Left colon (tissue), 2 donors: ENCODE data around the gene SCARB2. TPM values are rescaled to one million over a fixed set of nuclear protein-coding genes. Genes with fewer than 3 reads are reported as not detected.

Source experiments
- ATAC-seq: fragments of 200-7000 bp; cut with Tn5 transposase; one replicate; pipeline ENCODE4 v1.9.1; 2020; ENCODE audit warnings: mild to moderate bottlenecking, moderate library complexity
- DNase-seq, 2 donors: peaks; one replicate each; pipeline ENCODE4 v3.0.0-alpha.2; 2020
- intact Hi-C, 2 donors: fragments of 100-400 bp; cut with DNase I in 1 of 2; cut with micrococcal nuclease in 1 of 2; formaldehyde crosslinking; loops; one replicate each; pipeline versions ENCODE4 v1.11.2 to v1.14.0; 2022; cut with DNase I, micrococcal nuclease
- total RNA-seq, 2 donors: library from RNA; stranded (reverse); fragmentation: NEBNext Ultra II Directional; extraction: Animal tissue kit (Norgen Biotek cat#: 25700); gene quantifications; one replicate each; pipeline ENCODE4 v1.2.1, GENCODE V29; 2021
- donor health status: DM: no; HTN: no; CAD: no.
- donor health status: DM: yes; HTN: yes; CAD: no.

The SCARB2 gene
- total RNA-seq, 2 donors from 2014 or later, result 176 to 179 TPM

DNA sequence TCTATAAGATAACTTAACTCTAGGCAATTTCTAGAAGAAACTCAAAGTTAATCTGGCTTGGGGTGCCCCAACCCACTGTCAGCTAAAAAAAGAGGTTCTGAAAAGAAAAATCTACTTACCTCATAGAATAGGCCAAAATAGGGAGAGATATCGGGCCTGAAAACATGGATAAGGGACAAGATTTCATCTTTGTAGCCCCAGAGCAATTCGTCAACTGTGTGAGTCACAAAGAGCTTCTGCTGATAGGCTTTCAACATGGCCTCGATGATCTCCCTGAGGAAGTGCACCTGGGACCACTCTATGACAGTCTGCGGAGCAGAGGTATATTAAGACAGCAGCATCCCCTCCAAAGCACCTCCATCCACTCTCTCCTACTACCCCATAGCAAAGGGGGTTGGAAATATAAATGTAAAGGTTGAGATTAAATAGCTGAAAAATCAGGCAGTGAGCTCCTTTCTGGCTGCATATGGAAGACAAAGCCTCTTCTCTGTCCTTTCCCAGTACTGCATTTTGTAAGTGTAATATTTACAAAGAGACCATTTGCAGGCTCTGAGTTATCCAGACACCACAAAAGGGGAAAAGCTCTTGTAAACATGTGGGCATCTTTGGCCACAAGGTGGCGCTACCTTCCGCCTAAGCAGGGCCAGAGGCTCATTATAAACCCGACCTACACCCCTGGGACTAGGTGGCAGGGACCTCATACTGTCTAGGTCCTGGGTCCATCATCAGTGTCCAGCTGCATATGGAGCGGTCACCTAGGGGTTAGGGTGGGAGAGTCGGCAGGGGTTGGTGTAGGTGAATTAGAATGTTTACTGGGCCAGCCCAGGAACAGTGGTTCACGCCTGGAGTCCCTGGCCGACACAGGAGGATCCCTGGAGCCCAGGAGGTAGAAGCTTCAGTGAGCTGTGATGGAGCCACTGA is 34.0 kb downstream of the SCARB2 start:
- intact Hi-C loops, result loop anchor here in 1 of 2 donors (5.0 to 10.0 kb wide), 2 partner anchors 73 to 325 kb away; partner anchors contain the start of gene FAM47E
- DNase-seq (peak; percentile 80 to 96), ATAC-seq (peak; percentile 95)

DNA sequence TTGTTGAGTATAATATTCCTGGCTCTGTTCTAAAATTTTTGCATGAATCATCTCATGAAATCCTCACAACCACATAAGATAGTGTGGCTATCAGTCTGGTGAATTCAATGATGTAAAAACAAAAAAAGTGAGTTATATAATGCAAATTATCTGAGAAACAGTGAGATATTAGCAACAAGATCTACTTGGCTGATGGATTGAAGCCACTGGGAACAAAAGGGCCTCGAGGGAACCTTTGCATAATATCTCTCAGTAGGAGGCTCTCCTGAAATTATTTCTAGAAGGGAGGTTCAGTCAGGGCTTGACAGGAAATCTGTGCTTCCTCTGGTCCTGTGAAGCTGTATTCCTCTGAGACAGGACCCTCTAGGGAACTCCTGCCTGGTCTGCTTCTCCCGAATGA is 35.3 kb downstream of the SCARB2 start:
- intact Hi-C loops, result loop anchor here in 1 of 2 donors (5.0 kb wide), 1 partner anchor 74 kb away; the partner anchor contains the start of gene FAM47E
- DNase-seq (no peak), ATAC-seq (no peak)

DNA sequence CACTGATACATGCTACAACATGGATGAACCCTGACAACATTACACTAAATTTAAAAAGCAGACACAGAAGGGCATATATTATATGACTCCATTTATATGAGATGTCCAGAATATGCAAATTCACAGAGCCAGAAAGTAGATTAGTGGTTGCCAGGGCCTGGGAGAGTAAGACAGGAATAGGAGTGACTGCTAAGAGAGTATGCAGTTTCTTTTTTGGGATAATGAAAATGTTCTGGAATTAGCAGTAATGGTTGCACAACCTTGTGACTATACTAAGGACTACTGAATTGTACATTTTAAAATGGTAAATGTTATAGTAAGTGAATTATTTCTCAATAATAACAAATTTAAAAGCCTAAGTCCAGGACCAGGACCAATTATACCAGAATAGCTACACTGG is 35.9 kb downstream of the SCARB2 start:
- ATAC-seq, result no peak
- intact Hi-C loops, result loop anchor here in 1 of 2 donors (5.0 kb wide), 1 partner anchor 75 kb away; the partner anchor contains the start of gene FAM47E
- no peak for DNase-seq

DNA sequence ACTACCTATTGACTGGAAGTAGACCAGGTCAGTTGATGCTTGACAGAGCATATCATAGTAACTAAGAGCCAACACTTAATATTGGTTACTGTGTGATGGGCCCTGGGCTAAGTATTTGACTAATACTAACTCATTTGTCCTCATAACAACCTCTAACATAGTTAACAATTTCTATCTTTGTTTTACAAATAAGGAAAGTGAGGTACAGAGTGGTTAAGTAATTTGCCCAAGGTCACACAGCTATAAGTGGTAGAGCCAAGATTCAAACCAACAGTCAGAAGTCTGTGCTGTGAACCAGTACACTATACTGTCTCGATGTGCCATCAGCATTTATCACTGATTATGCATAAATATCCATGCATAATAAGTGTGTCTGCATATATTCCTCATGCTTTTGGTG is 38.3 kb downstream of the SCARB2 start:
- no peak for ATAC-seq
- intact Hi-C loops, result loop anchor here in 1 of 2 donors (5.0 kb wide), 1 partner anchor 77 kb away; the partner anchor contains the start of gene FAM47E
- no peak for DNase-seq

DNA sequence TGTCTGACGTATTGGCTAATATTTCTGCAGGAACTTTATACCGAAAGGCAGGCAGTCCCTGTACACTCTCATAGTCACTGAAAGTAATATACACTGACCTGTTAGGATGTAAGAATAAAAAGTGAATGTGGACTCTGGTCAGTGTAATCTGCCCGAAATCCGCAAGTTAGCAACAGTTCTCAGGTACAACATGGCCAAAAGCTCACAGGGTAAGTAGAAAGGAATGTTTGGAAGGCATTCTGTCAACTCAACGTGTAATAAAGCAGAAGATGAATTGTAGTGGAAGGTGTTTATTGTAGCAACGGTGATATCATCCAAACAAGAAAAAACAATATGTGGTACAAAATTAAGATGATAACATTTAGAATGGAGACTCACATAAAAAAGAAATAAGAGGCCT is 39.4 kb downstream of the SCARB2 start:
- ATAC-seq, result no peak
- no peak for DNase-seq
- intact Hi-C loops, result no loop called here

DNA sequence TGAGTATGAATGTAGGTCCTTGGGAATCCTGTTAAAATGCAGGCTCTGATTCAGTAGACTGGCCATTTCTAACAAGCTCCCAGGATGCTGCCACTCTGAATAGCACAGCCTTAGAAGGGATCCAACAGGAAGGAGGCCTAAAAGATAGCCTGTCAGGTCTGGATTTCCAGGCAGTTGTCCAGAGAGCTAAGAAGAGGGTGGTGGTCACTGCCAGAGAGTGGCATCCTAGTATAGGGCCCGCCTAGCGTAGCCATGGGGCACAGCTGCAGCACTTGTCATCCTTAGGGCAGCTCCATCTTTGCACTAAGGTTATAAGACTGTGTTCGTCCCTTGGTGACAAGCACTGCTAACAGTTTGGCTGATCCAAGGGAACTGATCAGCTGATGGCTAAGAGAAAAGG is 44.9 kb downstream of the SCARB2 start:
- DNase-seq (no peak), ATAC-seq (no peak)
- intact Hi-C loops, result no loop called here

DNA sequence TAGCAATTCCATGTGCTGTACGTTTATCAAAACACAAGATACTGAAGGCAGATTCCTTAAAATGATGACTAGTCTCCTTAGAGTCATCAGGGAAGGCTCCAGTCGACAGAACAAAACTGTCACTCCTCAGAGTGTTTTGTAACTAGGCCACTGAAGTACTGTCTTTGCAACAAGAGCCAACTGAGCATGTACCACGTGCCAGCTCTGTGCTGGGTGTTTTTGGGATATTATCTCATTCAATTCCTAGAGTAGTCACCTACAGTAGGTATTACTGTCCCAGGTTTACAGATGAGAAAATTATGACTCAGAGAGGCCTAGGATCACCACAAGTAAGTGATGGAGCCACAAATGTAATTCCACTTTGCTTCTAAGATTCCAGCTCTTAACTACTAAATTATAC is 47.1 kb downstream of the SCARB2 start:
- DNase-seq, result no peak
- intact Hi-C loops, result no loop called here
- no peak for ATAC-seq

DNA sequence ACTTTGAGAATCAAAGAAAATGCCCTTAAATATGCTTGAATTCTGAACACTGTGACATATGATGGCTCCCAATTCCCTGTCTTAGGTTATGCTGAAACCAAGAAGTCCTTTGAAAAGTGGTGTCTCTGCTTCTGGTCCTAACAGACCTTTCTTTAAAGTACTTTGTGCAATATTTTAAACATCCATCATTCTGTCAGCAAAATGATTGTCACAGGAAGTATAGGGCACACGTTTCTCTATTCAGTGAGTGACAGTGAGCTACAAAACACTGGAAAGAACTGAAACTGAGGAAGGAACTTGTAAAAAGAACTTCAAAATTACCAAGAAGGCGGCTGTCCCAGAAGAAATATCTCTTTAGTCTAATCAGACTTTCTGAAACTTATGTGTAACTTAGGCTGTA is 53.3 kb downstream of the SCARB2 start:
- DNase-seq, result no peak
- ATAC-seq, result no peak
- intact Hi-C loops, result no loop called here

DNA sequence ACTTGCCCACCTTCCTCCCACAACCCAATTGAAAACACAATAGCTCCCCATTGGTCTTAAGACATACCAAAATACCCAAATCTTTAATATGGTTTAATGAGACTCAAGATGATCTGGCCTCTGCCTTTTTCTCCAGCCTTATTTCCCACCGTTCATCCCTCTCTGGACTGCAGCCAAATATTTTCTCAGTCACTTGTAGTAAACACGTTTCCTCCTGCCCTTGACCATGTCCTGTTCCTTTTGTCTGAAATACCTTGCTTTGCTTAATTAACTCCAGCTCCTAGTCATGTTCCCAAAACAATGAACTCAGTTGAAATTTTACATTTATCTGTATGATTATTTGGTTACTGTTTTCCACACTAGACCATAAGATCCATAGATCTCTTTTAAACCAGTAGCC is 57.0 kb downstream of the SCARB2 start:
- no peak for ATAC-seq
- intact Hi-C loops, result no loop called here

DNA sequence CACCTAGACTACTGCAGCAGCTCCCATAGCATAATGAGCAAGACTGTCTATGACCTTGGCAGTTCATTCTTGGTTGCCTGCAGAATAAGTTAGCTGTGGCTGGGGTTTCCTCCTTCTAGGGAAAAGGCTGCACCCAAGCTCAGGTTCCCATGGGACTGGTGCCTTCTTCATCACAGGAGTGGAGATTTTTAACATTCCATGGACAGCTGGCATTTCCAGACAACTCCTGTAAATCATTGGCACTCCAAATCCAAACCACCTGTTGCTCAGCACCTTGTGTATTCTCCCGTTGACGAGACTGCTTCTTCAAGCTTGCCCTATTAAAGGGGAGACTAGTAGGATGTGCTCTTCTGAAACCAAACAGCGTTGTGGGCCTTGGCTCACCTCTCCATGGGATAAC is 57.6 kb downstream of the SCARB2 start:
- DNase-seq (no peak), ATAC-seq (no peak)
- intact Hi-C loops, result no loop called here

More for the DNA sequence above, 57.0 kb downstream of the SCARB2 start:
- no peak for DNase-seq

DNA sequence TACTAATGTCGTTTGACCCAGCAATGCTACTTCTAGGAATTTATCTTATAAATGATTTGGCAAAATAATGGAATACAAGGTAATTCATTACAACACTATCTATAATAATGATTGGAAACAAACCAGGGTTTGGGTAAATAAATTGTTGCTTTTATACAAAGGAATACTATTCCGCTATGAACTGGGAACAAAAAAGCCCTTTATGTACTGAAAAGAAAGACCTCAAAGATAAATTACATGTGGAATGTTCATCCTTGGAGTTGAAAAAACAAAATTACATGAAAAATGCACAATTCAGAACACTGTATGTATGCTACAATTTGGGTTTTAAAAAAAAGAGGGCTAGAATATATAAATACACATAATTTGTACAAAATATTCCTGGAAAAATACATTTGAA is 60.3 kb downstream of the SCARB2 start:
- ATAC-seq, result no peak
- intact Hi-C loops, result no loop called here
- DNase-seq, result no peak

DNA sequence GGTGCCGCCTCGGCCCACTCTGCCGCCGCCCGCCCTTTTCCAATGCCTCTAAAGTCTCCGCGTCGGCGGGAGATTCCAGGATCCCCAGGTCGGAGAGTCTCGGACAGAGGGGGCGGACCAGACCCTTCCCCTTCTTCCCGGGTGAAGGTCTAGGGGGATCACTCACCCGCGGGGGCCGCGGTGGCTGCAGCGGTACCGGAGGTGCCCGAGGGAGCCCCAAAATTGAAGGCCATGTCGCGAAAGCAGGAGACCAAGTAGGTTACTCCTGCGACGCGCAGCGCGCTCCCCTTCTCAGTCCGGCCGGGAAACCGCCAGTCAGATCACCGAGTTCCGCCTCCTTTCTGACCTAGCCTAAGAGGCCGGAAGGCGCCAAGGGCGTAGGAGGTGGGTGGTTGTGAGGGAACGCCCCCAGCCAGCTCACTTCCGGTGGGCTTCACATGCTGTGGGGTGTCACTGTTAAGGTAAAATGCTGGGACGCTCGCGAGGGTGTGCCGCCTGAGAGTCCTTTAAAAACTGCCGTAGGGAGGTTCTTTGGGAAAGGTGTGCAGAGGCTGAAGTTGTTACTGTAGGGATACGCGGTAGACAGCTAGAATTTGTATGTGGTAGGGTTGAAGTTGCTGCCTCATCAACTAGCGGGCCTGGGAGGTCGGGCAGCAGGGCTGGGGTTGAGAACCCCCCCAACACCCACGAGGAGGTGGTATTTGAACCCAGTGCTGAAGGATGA is 65.3 kb downstream of the SCARB2 start, which contains the start of gene NUP54:
TSS of gene NUP54 (minus strand) at position 256 of the 724 bp plus-strand sequence. CDS start at position 233, 23 bp downstream.
- ATAC-seq, result peak; percentile 96
- intact Hi-C loops, result no loop called here
- peak; percentile 94 to 95 for DNase-seq

DNA sequence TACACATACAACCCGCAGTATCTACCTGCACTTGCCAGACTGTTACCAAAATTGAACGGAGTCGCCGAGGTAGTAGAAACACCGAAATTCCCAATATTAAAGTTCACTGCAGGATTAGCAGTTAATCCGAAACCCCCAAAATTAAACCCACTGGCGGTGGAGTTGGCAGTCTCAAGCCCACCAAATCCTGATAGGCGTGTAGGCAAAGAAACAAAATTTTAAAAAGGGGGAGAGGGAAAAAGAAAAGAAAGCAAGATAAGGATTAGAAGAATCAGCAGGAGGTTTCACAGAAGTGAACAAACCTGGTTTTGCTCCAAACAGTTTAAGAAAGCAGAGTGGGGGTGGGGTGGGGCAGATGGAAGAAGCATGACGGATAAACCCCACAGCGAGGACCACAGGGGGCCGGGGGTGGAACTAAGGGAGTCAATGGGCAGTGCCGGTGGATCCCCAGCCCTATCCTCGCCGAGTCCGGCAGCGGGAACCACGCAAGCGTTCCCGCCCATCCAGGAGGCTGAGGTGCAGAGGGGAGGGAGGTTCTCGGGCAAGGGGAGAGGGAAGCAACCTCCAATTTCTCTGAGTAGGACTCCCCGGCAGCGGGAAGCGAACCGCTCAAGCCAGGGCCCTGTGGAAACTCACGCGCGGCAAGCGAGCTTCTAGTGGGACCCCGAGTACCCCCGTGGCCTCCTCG is 66.0 kb downstream of the SCARB2 start:
- ATAC-seq, result peak; percentile 80

DNA sequence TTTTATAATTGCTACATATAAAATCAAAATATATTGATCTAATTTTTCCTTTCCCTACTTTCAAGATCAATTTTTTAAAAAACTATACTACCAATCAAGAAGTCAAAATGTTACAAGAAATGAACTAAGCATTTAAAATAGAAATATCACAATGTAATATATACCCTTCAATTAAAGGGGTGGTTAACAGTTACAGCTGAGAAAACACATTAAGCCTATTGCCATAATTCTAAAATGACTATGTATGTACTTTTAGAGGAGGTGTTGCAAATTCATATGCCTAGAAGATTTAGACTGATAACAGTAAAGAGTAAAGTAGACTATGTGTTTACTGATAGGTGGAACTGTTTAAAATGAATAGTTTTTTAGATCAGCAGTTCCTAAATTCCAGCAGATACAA is 69.1 kb downstream of the SCARB2 start:
- no peak for DNase-seq
- no peak for ATAC-seq
- intact Hi-C loops, result no loop called here

More for the DNA sequence above, 66.0 kb downstream of the SCARB2 start:
- DNase-seq, result peak; percentile 67 to 77
- intact Hi-C loops, result no loop called here

DNA sequence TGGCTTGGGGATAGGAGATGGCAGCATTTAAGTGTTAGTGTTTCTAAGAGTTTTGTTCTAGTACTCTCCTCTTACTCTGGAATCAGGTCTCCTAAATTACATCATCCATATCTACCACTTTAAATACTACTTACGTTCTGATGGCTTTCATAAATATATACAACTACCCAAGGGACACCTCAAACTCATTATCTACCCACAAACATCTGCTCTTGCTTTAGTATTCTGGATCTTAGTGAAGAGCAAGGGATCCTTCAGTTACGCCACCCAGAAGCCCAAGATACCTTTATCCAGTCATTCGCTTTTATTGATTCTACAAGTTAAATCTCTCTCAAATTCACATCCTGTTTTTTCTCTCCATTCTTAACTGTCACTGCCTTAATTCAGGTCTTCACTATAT is 72.4 kb downstream of the SCARB2 start:
- ATAC-seq, result no peak
- no peak for DNase-seq
- intact Hi-C loops, result no loop called here

DNA sequence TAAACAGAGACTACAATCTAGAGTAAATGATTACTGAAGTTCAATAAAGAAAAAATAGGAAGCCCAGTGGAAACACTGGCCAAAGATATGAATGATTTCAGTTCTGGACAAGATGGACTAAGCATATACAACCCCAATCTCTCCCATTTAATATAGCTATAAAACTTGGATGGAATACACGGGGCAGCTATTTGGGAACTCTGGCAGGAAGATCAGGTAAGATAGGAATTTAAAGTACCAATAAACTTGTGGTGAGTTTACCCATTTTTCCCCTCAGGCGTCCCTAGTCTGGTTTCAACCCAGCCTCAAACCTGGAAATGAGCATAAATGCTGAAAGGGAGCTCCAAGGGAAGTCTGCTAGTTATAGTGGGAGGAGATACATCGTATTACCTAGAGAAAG is 85.9 kb downstream of the SCARB2 start:
- ATAC-seq, result peak; percentile 28
- intact Hi-C loops, result no loop called here
- DNase-seq, result no peak

DNA sequence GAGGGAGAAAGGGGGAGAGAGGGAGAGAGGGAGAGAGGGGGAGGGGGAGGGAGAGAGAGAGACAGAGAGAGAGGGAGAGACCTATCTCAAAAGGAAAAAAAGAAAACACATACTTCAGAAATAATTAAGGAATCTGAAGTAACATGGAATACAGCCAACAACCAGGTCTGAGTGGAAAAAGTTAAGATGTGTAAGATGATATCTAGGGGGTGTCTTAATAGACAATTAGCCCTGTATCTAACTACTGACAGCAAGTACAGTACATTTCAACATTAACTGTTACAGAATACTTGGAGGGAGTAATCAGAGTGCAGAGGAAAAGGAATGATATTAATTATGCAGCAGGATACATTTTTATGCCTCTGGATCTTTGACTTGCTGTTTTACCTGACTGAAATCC is 87.8 kb downstream of the SCARB2 start:
- ATAC-seq (no peak), DNase-seq (no peak)
- intact Hi-C loops, result no loop called here

DNA sequence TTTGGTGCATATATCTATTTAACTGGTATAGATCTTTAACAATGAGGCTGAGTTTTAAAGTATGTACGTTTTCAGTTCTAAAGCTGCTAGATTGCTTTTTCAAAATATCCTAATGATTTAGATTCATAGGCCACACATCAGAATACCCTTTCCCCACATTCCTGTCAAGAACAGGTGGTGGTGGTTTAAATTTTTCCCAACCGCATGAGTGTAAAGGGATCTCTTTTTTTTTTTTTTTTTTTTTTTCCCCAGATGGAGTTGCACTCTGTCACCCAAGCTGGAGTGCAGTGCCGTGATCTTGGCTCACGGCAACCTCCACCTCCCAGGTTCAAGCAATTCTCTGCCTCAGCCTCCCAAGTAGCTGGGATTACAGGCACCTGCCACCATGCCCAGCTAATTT is 93.4 kb downstream of the SCARB2 start:
- no peak for DNase-seq
- intact Hi-C loops, result no loop called here
- ATAC-seq, result no peak

DNA sequence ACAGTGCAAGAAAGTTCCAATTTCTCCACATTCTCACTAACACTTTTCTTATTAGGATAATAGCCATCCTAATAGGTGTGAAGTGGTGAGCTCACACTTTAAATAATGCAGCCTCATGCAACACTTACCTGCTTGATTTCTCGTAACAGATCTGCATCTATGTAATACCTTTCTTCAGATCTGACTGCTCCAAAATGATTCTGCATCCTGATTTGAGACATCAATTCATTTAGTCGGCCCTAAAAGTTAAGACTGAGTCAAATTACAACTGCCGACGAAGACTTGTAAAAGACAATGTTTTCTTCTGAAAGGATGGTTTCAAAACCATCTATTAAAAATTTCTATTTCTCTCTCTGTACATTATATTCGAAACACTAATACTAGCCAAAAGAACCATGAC is 96.1 kb downstream of the SCARB2 start:
- DNase-seq (no peak), ATAC-seq (no peak)
- intact Hi-C loops, result no loop called here
